GM12873 (cell line): ENCODE data around the gene RASA3.

Experiments used
- CTCF ChIP-seq: IDR thresholded peaks from 2 replicates; pipeline ENCODE4 v1.5.1; 2012; ENCODE audit warnings: low read depth, mild to moderate bottlenecking, moderate library complexity, low read length, control low read depth; ENCODE audit not compliant: insufficient read depth; ENCODE audit errors: missing control alignments

Gene RASA3

DNA sequence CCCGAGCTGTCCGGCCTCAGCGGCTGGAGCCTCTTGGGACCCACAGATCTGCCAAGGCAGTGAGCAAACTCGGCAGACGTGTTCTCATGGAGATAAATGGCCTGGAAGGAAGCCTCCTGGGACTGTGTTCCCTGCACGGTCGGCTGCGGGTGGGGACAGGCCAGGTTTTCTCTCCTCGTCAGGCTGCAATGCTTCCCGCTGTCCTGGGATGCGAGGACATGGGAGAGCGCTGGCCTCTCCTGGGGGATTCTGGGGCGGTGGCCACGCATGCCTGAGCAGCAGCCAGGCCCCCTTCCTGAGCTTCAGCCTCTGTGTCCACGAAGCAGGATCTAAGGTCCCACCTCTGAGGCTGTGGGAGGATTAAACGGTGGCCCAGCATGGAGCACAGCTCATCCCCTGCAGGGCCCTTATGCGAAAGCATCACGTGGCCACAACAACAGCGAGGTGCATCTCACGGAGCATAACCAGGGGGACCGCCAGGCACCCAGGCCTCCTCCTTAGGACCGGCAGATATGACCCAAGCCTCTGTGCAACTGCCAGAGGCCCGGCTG lies 137.3 kb downstream of the RASA3 start:
- TF ChIP-seq CTCF = no peak

DNA sequence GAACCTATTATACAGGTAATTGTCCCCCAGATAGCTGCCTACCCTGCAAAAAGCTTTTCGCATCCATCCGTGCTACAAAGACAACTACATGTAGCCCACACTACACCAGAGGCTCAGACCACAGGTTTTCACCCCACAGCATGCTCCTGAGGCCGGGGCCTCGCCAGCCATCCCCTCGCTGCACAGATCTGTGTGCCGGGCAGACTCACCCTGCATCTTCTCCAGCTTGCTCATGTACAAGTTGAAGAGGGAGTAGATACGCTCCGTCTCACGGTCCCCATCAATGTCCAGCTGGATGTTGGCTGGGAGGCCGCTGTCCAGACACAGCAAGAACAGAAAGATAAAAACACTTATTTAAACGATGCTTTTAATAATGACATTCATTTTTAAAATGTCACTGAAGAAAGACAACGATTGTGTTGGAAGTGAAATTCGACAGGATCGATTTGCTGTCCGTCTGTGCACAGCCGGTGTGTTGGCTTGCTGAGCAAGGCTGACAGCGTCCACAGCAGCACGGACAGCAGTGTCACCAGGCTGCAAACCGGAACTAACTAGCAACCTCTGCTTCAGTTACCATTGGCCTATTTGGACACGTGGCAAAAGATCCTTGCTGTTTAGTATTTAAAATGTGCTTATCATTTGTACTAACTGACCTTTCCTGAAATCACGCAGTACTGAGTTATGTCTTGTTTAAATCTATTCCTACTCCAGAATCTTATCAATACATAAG lies 140.0 kb downstream of the RASA3 start:
- no peak for TF ChIP-seq CTCF

DNA sequence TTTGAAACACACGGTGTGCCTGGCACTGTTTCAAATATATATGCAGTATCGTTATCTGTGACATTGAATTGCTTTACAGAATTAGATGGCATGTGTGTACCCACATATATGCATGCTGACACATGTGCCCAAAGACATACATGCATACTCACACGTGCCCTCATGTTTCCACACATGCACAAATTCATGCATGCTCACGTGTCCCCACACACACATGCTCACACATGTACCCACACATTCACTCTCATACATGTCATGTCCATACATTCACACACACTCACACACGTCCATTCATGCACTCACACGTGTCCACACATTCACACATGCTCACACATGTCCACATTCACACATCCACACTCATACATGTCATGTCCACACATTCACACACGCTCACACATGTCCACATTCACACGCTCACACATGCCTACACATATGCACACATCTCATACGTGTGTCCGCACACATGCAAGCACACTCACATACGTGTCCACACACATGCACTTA lies 140.7 kb downstream of the RASA3 start:
- TF ChIP-seq CTCF = no peak

GRCh38 chr13:113991191-113991669 lies 141.2 kb downstream of the RASA3 start:
- no peak for TF ChIP-seq CTCF

DNA sequence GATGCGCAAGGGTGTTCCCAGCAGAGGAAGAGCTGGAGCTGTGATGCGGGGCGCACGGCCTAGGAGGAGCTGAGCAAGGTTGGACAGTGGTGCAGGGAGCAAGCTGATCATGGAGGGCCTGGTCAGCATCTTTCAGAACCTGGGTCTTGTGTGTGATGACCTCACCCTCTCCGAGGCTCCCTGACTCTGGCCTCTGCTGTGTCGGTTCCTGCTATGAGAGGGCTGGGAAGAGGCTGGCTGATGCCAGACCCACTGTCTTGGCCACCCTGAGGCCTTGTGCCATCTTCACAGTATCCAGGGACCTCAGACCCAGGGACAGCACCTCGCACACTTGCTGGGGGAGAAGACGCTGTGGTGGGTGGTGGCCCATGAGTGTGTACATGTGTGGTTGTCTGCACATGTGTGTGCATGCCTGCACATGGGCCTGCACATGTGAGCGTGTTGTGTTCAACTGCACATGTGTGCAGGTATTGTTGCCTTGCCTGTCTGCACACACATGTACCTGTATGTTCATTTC lies 142.0 kb downstream of the RASA3 start:
- no peak for TF ChIP-seq CTCF

GRCh38 chr13:113989585-113990300 lies 142.7 kb downstream of the RASA3 start:
- no peak for TF ChIP-seq CTCF

GRCh38 chr13:113982296-113982661 lies 150.1 kb downstream of the RASA3 start:
- TF ChIP-seq CTCF = no peak
